KG1 (cell line): Measurements from ENCODE around the gene DDRGK1.
"Not testable (repeated sequence)": the region's sequence is repeated elsewhere in the genome, so short reads cannot be mapped to it uniquely, and the experiment has no call there.

Source experiments
- DNase-seq: peaks from one replicate; lab custom pipeline; 2025; lab: John Stamatoyannopoulos, UW

The DDRGK1 gene

DNA sequence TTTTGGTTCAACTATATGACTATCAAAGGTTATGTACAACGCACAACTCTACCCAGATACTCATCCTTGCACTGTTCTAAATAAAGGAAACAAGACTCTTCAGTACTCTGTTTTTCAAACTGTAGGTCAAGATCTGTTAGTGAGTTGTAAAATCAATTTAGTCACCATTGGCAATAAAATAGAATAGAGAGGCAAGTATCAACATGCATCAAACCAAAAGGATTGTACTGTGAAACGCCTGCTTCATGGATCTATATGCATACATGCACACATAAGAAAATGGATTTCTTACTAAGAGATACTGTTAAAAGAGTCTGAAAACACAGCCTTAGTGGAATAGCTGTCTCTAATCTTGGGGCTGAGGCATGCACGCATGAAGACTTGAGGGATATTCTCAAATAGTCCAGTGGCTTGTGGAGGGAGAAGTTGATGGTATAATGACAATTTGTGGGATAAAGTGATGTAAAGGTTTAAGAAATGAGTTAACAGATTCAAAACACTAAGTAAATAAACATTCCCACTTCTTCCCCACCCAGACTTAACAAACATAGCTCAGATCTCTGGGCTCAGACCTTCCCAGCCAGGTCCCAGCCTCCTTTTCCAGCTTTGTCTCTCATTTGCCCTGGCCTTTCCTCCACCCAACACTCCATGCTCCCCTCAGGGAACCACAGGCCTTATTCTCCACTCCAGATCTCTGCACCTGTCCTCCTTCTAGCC, 20.4 kb downstream of the DDRGK1 start:
- no peak for DNase-seq

DNA sequence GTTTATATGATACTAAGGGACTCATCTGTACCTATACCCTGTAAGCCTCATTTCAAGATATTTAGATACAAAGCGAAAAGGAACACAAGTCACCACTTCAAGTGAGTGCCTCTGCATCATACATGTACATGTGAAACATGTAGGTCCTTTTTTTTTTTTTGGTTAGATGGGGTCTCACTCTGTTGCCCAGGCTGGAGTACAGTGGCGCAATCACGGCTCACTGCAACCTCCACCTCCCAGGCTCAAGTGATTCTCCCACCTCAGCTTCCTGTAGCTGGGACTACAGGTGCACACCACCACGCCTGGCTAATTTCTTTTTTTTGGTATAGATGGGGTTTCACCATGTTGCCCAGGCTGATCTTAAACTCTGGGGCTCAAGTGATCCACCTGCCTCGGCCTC, 22.1 kb downstream of the DDRGK1 start:
- DNase-seq, result not testable (repeated sequence)

DNA sequence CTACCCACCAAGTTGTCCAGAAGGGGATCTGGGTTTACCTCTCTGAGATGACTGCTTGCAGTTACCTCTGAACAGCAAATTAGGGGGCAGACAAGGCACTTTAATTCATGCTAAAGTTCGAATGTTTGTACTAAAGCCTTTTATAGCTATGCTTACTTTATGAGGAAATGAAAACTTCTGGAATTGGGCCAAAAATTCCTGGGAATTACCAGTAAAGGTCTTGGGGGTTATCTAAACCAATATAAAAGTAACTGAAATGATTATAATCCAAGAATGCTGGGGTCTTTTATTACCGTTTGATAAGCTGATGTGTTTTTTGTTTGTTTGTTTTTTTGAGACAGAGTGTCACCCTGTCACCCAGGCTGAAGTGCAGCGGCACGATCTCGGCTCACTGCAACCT, 23.2 kb downstream of the DDRGK1 start:
- no peak for DNase-seq

DNA sequence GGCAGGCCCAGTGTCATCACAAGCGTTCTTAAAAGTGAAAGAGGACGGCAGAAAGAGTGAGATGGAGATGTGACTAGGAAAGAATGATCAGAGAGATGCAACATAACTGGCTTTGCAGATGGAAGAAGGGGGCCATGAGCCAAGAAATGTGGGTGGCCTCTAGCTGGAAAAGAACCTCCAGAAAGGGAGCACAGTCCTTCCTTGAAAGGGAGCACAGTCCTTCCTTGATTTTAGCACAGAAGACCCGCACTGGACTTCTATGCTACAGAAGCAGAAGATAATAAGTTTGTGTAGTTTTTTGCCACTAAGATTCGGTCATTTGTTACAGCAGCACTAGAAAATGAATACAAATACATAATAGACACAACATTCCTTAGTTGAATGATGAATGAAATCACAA, 24.2 kb downstream of the DDRGK1 start:
- no peak for DNase-seq

DNA sequence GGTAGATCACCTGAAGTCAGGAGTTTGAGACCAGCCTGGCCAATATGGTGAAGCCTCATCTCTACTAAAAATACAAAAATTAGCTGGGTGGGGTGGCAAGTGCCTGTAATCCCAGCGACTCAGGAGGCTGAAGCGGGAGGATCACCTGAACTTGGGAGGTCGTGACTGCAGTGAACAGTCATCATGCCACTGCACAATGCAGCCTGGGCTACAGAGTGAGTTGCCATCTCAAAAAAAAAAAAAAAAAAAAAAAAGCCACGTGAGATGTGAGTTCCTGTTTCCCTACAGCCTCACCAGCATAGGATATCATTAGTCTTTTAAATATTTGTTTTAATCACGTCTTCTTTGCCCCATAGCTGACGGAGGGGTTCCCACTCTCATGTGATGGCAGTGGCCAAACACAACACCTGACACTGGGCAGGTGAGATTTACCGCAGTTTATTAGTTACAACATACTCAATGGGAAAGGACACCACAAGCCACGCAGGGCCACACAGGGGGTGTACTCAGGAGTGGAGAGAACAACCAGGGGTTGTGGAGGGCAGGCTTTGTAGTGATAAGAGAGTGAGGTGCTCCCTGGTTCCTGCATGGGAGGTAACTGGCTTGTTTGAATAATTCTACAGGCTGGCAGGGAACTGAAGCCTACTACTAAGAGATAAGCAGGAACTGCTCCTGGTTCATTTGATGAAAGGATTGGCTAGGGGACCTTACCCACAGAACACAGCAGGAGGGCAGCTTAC, 26.6 kb downstream of the DDRGK1 start:
- no peak for DNase-seq

DNA sequence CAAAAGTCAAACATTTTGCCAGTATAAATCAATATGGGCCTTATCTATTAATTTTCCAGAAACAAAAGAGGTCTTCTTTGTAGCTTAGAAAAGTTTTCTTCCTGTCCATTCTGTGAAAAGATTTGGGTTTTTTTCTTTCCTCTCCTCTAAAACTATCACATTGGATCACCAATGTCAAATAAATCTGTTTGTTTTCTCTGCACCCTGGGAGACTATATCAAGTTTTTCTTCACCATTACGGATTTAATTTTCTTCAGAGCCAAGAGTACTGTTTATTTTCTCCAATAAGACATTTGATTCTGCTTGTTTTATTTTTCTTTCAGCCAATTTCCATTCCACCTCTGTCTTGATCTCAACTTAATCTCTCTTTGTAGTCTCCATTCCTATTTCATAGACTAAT, 29.2 kb downstream of the DDRGK1 start:
- DNase-seq, result no peak

DNA sequence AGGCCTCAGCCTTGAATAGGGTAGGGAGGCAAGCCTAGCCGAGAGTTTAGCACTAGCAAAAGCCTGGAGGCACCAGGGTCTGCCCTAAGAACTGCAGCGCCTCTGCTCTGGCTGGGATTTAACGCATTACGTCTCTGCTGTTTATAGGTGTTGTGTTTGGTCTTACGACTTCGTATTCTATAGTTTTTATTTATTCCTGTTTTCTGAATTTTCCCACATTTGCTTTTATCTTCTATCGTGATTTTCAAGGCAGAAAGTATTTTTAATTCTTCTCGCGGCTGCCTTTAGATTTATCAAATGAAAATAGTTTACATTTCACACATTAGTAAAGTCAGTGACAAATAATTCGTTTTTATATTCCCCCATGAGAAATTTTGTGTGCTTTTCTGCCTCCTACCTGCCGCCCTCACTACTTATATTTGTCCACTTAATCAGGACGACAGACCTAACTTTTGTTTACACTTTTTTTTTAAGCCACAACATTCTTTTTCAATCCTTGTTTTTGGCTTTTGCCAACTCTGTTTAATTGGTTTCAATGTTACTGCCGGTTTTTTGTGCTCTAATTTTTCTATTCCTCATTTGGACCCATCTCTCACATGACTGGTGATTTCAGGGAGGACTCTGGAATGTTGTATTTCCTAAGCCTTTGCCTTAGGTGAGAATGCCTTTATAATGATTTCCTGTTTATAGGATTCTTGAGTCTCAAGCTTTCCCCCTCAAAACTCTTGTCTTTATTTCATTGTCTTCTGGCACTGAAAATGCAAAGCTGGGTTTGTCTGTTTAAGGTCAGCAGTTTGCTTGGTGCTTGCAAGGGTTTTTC, 29.8 kb downstream of the DDRGK1 start:
- DNase-seq, result no peak

DNA sequence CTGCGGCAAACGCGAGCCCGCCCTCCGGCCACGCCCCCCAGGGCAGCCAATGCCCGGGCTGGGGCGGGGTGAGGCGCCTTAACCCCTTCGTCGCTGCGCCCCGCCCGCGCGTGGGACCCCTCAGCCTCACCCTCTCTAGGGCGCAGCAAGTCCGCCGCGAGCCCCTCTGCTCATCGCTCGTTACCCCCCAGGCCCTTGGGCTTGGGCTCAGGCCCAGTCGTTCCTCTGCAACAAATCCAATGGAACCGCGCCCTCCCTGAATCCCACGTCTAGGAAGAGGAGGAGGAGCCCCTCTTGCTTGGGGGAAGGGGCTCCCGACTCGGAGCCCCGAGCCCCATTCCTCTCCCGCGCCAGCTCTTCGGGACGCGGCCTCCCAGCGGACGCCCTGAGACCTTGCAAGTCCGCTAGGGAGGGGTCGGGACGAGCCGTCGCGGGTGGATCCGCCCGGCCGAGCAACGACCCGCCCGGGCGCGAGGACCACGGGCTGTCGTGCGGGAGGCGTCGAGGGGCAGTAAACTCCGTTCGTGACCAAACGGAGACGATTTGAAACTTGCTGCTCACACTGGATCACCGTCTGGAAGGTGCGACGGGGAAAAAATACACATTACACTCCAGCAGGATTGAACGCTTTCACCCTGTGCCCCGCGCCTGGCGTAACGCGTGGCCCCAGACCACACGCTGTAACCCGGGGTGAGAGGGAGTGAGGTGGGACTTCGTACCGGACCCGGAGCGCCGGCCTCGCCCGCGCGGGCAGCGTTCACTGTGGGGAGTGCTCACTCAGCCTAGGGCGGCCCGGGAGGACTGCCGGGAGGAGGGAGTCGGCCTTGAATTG, 30.7 kb downstream of the DDRGK1 start:
- peak; percentile 80 for DNase-seq

DNA sequence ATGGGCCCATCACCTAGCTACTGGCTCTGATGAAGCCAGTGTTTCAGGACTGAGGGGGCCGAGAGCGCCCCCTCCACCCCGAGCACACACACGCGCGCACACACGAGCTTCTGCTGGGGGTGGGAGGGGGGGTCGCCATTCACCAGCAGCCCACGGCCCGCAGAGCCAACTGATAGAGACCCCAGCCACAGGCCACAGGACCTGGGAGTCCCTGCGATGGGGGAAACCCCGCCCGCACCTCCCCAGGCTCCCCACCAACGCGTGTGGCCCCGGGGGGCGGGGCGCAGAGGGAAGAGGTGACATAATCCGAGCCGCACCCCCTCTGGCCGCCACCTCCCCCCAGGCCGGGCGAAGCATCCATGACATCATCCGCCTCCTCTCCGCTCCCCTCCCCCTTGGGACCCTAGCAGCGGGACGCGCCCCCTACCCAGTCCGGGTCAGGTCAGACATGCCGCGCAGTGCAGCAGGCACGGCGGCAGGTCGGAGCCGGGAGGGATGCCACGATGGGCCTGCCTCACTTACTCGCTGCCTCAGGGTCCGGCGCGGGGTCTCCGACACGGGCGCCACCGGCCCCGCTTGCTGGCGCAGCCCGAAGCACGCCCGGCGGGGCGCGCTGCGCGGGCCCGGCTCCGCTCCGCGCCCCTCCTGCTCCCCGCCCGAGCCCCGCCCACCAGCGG, 31.4 kb downstream of the DDRGK1 start, which contains the start of gene LZTS3:
Gene LZTS3, minus strand, starts transcription at position 617 of the 677 bp plus-strand sequence. CDS start 6,386 bp downstream, outside the sequence.
- DNase-seq, result no peak

DNA sequence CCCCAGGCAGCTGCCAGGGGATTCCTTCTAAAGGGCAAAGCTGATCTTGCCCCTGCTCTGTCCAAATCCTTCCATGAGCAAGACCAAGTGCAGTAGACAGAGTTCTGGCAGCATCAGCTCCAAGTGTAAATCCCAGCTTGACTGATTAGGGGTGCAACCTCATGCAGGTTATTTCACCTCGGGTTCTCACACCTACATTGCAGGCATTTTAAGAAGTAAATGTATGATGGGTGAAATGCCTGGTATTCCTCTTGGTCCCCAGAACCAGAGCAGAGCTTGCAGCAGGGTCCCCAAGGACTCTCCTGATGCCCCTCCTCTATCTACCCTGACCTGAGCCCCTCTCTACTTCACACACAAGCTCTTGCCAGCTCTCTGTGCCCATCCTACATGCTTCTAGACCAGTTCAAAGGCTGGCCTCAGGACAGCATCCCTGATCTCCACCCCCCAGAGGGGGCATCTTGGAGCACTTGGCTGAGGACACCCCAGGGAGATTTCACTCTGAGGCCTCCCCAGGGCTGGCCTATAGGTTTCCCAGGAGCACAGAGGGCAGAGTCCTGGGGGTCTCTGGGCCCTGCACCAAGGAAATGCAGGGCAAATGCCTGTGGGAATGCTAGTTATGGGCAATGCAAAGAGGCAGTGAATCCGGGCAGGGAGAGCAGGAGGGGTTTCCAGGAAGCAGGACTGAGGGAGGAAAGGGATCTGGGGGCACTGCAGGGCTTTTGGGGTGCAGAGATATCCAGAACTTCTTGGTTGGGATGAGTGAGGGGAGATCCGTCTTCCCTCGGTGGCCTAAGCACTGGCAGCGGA, 32.2 kb downstream of the DDRGK1 start:
- no peak for DNase-seq

DNA sequence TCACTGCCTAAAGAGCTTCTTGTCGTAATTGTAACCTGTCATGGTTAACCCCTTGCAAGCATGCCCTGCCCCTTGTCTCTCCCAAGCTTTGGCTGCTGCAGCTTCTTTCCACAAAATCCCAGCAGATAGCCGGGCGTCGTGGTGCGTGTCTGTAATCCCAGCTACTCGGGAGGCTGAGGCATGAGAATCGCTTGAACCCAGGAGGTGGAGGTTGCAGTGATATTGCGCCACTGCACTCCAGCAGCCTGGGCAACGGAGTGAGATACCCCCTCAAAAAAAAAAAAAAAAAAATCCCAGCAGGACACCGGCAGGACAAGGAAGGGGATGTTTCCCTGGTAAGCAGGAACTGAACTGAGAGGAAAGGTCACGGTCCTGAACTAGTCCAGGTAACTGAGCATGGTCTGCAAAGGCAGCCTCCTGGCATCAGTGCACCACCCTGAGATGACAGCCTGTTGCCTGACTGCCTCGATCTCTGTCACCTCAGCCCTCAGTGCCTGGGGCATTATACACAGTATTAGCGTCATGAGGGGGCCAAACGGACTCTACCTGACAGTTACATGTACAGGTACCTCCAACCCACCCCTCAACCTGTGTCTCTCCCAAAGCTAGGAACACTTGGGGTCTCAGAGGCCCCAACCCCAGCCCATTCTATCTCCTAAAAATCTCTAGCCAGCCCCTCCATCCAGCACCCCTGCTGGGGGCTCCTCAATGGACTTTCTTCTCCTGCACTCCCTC, 32.9 kb downstream of the DDRGK1 start:
- DNase-seq, result no peak

DNA sequence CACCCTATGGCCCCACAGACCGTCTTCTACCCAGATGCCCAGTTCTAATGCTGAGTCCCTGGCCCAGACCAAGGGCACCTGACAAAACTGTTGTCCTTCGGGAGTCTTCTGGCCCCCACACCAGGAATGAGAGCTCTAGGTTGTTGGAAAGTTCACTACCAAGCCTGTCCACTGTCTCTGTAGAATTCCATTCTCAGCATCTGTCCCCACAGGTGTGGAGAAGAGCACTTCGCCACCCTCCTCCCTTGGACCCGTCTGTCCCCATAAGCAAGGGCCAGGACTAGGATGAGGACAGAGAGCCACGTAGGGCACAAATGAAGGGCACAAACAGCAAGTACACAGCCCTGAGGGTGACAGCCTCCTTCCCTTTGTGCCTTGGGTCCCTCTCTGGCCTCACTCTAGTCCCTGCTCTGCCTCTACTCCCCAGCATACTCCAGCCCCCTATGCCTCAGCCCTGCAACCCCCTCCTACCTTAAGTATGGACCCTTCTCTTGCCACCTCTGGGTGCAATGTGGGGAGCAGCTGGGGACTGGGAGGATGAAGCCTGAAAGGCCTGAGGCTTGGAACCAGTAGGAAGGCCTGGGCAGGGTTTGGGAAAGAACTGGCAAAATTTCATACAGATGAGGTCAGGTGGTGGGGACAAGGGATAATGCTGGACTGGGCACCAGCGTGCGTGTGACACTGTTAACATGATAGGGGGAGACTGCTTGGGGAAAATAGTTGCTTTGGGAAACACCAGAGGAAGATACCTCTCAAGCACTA, 35.5 kb downstream of the DDRGK1 start:
- DNase-seq, result no peak

DNA sequence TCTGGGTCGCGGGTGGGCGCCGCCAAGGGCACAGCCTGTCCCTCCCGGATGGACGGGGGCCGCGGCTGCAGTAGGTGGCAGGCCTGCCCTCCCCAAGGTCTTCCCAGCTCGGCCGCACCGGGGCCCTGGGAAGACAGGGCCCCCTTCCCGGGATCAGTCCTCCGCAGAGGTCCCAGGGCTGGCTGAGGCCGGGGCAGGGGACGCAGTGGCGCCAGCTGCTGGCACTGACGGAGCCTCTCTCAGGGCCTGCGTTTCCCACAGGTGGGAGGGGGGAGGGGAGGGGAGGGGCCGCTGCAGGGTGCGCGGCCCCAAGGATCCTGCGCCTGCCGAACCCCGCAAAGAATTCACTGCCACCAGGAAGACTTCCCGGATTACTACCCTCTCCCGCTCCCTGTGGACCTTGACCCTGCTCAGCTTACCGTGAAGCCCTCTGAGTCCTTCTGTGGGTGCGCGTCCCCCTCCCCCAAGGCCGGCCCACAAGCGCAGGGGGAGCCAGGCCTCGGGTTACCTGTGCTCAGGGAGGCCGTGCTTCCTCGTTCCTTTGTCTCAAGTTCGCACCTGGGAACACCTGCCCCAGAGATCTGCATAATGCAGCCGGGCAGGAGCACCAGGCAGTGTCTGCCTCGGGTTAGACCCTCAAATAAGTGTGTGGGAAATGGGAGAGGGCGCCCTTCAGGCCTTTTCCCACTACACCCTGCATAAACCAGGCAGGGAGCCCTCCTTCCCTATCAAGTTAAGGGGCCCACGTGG, 36.2 kb downstream of the DDRGK1 start:
- DNase-seq, result no peak

DNA sequence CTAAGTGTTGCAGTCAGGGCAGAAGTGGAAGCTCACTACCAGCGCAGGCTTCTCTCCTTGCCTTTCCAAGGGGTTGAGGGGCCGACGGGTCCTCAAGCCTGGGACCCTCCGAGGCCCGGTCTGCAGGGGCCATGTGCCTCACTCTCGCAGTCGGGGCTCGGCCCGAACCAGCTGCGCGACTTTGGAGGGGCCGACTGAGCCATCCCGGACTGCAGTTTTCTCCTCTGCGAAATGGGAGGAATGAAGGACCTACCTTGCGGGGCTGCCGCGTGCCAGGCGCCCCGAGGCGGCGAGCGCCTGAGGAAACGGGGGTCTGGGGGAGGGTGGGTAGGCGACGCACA, 36.8 kb downstream of the DDRGK1 start:
- DNase-seq, result no peak

DNA sequence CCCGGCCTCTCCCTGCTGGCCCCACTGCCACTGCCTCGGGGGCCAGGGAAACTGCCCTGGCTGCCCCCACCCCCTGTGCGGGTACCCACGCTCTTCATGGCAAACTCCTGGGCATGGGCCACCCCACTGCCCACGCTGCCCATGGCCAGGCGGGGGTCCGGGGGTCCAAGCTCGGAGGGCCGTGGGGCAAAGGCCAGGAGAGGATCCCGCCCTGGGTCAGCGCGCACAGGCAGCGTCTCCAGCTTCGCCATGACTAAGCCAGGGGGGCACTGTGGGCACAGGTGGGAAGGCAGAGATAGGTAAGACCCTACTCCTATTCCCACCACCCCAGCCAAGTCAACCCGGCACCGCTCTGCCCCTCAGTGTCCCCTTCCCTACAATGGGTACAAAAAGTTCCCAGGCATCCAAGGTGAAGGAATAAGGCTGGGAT, 37.6 kb downstream of the DDRGK1 start:
- no peak for DNase-seq

DNA sequence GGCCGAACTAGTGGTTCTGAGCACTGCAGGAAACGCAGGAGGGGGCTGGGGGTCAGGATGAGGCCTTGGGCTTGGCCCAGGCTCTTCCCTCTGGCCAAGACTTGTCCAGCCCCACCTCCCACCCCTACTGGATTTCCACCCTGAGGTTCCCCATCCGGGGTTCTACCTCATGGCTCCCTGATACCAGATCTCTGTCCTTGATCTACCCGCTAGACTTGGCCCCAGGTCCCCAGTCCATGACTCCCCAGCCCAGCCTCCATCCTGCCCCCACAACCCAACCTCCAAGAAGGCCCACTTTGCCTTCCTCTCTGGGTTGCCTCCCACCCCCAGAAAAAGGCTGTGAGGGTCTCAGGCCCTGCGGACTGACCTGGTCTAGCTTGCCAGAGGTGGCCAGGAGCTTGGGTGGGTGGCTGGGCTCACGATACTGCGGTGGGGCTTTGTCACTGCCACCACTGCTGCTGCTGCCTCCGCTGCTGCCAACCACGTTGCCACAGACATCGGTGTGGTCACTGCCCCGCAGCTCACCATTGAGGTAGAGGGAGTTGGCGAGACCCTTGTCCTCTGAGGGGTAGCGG, 38.1 kb downstream of the DDRGK1 start:
- DNase-seq, result no peak

DNA sequence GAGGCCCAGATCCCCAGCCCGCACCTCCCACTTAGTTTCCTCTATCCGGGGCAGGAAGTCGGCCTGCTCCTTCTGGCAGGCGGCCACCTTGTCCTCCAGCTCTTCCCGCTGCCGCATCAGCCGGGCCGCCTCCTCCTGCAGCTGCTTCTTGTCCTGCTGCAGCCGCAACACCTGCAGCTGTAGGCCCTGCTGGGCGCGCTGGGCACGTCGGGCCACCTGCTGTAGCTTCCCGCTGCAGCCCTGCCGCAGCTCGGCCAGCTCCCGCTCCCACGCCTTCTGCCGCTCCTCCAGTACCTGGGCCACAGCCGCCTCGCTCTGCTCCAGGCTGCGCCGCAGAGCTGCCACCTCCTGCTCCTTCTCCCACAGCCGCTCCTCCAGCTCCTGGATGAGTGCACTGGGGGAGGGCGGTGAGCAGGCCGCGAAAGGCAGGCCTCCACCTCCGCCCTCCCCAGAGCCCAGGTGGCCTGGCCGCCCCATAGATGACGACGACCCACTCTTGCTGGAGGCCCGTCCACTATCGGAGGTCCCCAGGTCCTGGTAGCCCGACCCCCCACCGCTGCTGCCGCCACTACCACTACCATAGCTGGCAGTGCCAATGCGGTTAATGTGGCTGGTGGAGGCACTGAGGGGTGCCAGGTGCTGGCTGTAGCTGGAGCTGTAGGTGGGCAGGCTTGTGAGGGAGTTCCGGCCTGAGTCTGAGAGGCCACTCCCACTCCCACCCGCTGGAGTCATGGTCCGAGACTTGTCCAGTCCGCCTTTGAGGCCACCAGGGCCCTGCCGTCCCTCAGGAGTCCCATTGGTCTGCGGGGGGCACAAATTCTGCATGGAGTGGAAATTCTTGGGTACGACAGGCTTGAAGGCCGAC, 38.8 kb downstream of the DDRGK1 start:
- no peak for DNase-seq
